B cell (primary cell): ENCODE measurements around the gene DAZAP1.

Experiments used
- EZH2 ChIP-seq: IDR thresholded peaks from 2 replicates; pipeline ENCODE4 v1.6.1; 2012; ENCODE audit warnings: borderline replicate concordance, low read depth, mild to moderate bottlenecking, moderate library complexity, low read length; ENCODE audit not compliant: insufficient read depth, poor library complexity, severe bottlenecking
- TF ChIP-seq, protein P1 (sequence below): fragments of 200-600 bp; IDR thresholded peaks from one replicate; pipeline ENCODE4 v1.8.0; 2022; ENCODE audit warnings: antibody characterized with exemption, mild to moderate bottlenecking

DNA sequence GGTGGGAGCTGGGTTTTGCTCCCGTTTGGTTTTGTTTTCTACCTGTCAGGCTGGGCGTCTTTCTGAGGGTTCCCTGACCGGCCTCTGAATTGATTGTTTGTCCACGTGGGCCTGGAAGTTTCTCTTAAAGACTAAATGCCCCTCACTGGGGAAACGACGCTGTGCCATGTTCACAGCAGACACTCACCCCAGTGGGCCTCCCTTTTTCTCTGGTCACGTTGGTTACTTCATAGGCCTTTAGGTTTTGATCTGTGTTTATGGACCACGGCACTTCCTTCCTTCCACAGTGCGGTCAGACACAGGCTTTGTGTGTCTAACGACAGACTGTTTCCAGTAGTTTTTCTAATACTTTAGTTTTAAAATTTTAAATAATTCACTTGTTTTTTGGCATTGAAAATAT is 43.8 kb upstream of the DAZAP1 start:
- TF ChIP-seq, protein P1, sequence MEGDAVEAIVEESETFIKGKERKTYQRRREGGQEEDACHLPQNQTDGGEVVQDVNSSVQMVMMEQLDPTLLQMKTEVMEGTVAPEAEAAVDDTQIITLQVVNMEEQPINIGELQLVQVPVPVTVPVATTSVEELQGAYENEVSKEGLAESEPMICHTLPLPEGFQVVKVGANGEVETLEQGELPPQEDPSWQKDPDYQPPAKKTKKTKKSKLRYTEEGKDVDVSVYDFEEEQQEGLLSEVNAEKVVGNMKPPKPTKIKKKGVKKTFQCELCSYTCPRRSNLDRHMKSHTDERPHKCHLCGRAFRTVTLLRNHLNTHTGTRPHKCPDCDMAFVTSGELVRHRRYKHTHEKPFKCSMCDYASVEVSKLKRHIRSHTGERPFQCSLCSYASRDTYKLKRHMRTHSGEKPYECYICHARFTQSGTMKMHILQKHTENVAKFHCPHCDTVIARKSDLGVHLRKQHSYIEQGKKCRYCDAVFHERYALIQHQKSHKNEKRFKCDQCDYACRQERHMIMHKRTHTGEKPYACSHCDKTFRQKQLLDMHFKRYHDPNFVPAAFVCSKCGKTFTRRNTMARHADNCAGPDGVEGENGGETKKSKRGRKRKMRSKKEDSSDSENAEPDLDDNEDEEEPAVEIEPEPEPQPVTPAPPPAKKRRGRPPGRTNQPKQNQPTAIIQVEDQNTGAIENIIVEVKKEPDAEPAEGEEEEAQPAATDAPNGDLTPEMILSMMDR: no peak
- no peak for TF ChIP-seq EZH2
